NCI-H82 treated with DMSO at 0.1 percent for 48 hours (cell line): Measurements from ENCODE around the gene TIFAB.
A peak's percentile ranks its signal among the peaks of the same experiment; 100 is the strongest.

Experiments
- DNase-seq: peaks from one replicate; lab custom pipeline; 2025; ENCODE audit not compliant: unreplicated experiment; lab: John Stamatoyannopoulos, UW

TIFAB gene

DNA sequence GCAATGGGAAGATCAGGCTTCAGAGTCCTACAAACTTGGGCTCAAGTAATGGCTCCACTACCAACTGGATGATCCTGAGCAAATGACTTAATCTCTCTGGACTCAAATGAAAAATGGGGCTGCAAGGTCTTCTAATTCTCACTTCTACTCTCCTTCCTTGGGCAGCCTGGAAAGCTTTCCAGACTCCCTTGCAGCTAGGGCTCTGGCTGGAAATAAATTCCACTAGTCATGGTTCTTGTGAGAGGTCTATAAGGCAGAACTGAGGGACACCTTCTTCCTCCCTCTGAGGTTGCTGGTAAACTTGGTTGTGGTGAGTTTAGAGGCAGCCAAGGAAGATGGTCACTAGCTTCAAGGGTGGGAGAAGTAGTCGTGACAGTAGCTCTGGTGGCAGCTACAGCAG is 23.6 kb downstream of the TIFAB start:
- no peak for DNase-seq

DNA sequence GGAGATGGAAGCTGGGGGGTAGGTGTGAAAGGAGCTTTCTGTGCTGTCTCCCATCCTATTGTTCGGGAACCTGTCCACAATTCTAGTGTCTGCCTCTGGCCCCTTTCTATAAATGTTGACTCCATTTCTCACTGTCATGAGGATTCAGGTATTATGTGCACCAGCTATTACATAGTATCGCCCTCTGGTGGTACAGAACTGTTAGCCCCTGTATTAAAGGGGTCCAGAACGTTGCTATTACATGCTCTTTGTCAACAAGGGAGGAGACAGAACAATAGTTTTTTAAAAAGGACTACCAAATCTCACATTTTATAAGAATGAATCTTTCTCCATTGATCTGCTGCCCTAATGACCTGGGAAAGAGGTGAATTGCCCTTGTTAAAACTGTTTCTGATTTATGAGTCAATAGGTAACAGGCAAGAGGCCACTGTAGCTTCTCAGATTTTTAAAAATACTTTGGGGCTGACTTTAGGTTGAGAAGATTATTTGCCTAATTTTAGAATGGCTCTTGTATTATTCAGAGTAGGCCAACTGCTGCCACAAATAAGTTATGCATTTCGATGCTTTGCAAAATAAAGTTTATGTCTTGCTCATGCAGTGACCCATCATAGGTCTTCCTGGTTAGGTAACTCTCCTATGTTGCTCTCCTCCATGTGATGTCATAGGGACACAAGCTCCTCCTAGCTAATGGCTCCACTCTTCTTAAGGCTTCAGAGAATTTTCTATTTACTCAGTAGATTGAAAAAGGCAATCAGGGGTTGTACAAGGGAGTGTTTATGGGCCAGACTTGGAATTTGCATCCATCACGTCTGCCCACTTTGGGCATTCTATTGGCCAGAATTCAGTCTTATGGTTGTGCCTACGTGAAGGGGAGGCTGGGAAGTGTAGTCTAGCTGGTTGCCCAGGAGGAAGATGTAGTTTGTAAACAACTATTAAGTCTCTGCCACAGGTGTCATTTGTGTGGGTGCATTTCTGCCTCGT is 25.8 kb downstream of the TIFAB start:
- DNase-seq, result peak; percentile 48

GRCh38 chr5:135425641-135426040 is 26.5 kb downstream of the TIFAB start:
- no peak for DNase-seq

DNA sequence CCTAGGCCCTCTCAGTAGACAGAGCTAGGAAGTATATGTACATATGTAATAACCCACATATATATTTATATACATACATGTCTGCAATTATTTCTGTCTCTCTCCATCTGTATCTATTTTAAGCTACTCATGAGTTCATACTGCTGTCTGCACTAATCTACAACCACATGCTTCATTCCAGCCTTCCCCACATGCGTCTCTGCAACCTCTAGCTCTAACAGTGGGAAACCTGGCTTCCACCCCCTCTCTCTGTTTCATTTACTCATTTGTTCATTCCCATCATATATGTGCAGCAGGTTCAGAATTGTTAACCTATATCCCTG is 28.3 kb downstream of the TIFAB start:
- no peak for DNase-seq

GRCh38 chr5:135423146-135423845 is 28.9 kb downstream of the TIFAB start:
- no peak for DNase-seq

DNA sequence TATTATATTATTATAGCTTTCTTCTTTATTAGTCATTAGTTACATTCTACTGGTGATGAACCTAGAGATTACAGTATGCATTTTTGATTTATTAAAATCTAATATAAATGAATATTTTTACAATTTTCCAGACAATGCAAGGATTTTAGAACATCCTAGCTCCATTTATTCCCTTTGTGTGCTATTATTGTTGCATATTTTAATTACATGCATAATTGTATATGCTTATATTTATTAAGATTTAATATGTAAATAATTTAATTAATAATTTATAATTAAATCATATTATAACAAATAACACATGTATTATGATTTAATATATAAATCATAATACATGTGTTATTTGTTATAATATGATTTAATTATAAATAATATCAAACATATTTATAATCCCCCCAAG is 29.7 kb downstream of the TIFAB start:
- DNase-seq, result no peak

- no peak for DNase-seq
Observed at GRCh38 chr5:135417083-135417482, 35.1 kb downstream of the TIFAB start.

DNA sequence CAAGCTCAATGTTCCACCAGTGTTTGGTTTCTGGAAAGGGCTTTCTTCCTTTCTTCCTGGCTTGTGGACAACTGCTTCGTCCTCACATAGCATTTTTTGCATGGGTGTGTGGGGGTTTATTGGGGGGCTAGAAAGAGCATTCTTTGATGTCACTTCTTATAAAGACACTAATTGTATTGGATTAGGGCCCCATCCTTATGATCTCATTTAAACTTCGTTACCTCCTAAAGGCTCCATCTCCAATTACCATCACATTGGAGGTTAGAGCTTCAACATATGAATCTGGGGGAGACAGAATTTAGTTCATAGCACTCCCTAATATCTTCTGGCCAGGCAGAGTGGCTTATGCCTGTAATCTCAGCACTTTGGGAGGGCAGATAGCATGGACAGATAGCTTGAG is 47.1 kb downstream of the TIFAB start:
- DNase-seq, result no peak

- no peak for DNase-seq
Observed at GRCh38 chr5:135402031-135402430, 50.1 kb downstream of the TIFAB start.

DNA sequence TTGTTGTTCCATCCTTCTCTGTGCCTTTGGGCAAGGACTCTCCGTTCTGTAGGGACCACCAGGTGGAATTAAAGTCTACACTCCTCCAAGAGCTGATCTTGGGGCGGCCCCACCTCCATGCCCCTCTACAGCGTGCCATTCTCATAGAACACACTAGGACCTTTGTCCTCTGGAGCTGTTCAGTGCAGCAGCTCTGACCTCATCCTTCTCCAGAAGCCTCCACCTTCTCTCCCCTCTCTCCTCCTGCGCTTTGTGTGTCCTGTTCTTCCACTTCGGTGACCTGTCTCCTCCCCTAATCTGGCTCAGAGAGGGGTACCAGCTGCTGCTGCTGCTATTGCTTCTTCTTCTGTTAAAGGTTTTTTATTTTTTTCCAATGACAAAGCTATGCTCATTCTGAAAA is 51.3 kb downstream of the TIFAB start:
- no peak for DNase-seq

- DNase-seq, result no peak
Observed at GRCh38 chr5:135399794-135400542, 52.2 kb downstream of the TIFAB start.

DNA sequence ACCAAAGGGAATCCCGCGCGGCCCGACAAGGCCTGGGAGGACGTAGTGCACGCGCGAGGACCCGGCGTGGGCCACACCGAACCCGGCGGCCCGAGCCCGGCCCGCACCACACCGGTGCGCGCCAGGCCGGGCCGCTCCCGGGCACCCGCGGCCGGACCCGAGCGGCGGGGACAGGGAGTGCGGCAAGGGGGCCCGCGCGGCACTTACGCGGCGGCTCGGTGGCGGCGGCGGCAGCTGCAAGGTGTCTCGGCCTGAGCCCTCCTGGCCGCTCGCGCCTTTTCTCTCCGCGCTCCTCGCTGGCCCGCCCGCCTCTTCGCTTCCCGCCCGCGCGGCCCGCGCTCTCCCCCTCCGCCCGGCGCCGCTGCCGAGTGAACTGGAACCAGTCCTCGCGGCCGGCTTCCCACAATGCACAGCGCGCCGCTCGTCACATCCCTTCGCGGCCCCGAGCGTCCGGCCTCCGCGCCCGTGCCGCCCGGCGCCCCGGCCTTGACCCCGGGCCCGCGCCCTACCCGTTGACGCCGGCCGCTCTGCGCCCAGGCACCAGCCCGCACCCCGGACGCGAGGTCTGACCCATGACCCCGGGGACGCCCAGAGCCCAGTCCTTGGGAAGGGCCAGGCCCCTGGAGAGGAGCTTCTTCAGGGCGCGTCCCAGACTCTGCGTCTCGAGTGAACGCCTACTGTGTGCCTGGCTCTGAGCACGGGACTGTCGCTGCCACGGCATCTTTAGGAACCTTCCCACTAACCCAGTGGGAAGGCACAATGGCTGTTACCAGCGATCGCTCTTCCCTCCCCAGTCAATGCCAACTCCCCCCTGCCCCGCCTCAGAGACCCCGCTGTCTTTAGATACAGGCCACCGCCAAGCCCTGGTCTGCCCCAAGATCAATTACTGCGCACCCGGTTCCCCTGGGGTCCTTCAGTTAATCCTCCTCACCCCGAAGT is 53.0 kb downstream of the TIFAB start, which contains the start of gene MACROH2A1:
Gene MACROH2A1 (minus strand): TSS at position 377 of the 939 bp plus-strand sequence. CDS start 10,138 bp downstream, outside the sequence.
- DNase-seq, result peak; percentile 28

- no peak for DNase-seq
Observed at GRCh38 chr5:135398160-135398854, 53.8 kb downstream of the TIFAB start.
